Measurements from ENCODE around the gene PPP1R9A.

DNA sequence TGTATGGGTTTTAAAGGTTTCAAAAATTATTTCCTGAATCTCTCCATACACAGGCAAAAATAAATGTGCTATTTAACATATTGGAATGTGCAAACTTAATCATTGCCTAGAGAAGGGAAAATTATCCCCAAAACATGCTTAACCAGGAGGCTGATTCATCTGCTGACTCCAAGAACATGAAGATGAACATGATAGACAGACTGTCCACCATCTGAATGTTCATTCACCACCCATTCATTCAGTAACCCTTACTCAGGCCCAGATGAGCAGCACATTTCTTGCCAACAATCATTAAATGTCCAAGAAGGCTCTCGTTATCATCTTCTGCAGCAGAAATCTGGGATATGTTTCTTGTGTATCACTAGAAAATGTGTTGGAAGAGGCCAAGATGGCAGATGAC is 110.6 kb downstream of the PPP1R9A start:
- TF ChIP-seq GATA2 (IDR thresholded peaks at IDR 0.05; ENCODE audit: low read depth, low read length), result no peak
- no peak for TF ChIP-seq GATA3 (IDR thresholded peaks at IDR 0.05; ENCODE audit: low read depth, low read length)

Measured in SH-SY5Y (cell line).